ENCODE results near the gene MFRP.

GRCh38 chr11:119335091-119335654, 11.3 kb downstream of the MFRP start:
- TF ChIP-seq POLR2AphosphoS5 (IDR thresholded peaks at IDR 0.05) (no peak), CTCF (IDR thresholded peaks at IDR 0.05) (no peak), POLR2A (IDR thresholded peaks at IDR 0.05) (no peak)
